HG03575 (cell line): ENCODE measurements around the gene GP1BA.

ENCODE experiments used
- ATAC-seq: cut with Tn5 transposase; IDR thresholded peaks from one replicate; pipeline ENCODE4 v1.9.1; 2021; ENCODE audit not compliant: unreplicated experiment, insufficient number of reproducible peaks, low FRiP score; ENCODE audit errors: extremely low read depth

The GP1BA gene

DNA sequence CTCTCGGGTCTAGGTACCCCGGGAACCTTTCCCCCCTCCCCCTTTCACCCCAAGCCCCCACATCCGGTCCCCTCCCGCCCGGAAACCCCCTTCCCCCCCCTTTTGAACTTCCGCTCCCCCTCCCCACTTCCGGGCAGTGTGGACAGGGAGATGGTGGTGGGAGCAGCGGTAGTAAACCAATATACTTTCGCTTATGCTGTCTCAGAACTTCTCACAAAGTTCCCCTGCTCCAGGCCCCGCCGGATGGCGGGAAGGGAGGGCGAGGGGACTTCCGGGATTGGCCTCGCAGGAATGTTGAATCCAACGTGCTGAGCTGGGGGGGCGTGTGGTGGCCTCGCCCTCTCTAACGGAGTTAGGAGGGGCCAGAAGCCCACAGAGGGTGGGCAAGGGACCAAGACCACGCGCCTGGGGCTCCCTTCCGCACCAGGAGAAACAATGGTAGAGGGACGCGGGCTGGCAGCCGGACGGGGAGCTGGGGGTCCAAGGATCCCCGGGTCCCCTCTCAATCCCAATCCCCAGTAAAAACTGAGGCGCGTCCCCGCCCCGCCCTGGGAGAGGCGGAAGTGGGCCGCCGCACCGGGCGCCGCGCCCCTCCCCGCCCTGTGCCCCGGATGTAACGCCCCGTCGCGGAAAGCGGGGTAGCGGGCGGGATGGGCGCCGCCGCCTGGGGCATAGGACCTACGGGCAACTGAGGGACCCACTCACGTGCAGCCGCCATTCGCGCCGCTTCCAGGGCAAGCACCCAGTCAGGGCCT is 15.5 kb downstream of the GP1BA start:
- no peak for ATAC-seq

DNA sequence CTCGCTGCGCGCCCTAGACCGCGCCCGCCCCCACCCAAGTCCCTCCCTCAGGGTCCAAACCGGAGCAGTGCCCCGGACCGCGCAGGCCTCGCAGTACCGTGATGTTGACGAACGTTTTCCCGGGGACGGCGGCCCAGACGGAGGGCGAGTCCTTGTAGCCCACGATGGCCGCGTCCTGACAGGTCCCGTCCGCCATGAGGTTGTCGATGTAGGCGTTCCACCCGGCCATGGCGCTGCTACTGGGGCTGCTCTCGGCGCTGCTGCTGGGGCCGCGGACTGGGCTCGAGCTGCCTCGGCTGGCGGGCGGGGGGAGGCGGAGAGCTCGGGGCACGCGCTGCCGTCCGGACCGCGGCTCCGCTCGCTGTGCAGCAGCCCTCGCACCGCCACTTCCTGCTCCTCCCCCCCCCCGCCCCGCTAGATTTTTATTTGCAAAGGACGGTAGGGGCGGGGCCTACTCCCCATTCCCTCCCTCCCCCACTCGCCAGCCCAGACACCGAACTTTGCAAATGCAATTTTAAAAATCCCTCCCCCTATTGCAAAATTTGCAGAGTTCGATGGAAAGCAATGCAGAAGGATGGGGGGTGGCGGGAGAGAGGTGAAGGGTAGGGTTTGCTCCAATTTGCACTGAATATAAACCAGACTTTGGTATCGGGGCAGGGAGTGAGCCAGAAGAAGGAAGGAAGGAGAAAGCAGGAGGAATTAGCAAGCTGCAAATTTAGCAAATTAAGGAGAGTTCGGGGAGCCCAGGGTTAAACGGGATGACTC is 16.3 kb downstream of the GP1BA start, which contains the start of gene PFN1:
TSS of gene PFN1 (minus strand) at position 365 of the 765 bp plus-strand sequence. CDS start at position 229, 136 bp downstream.
- no peak for ATAC-seq

DNA sequence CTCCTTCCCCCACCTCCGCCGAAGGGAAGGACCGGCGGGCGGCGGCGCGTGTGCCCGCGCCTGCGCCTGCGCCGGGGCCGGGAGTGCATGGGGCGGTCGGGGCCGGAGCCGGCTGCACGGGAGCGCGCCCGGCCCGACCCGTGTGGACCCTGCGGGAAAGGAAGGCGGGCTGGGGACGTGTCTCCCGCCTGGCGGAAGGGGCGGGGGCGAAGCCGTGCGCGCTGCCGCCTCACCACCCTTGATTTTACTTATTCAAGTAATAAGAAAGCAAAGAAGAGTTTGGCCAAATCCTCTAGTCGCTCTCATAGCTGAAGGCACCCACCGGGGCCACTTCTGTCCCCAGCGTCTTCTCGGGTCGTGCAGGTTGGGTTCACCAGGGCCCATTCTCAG is 16.8 kb downstream of the GP1BA start:
- ATAC-seq: no peak

DNA sequence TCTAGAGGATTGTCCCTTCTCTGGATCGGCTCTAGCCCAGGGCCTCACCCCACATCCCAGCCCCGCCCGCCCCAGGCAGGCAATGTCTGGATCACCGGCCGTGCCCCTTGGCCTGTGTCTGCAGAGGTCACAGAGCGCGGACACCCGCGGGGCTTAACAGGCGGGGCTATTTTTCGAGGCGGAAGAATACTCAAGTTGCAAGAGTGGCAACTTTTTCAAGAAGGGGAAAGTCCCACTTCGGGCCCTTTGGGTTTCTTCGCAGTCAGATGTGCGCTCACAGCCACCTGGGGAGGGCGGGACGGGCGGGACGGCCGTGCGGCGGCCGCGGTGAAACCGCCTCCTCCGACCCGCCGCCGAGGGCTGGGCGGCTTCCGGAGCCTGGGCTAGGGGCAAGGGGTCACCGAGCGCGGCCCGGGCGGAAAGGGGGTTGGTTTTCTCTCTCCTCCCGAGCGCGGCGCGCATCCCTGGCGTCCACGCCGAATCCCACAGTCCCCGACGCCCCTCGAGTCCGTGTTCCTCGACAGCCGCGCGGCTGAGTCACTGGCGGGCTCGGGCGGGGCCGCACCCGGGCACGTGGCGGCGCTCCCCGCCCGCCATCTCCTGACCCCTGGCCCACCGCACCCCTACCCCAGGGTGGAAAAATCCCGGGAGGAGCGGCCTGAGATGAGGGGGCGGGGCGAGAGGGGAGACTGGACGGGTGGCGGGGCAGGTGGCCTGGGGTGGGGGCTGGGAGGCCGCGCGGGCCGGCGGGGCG is 17.4 kb downstream of the GP1BA start:
- ATAC-seq: no peak

DNA sequence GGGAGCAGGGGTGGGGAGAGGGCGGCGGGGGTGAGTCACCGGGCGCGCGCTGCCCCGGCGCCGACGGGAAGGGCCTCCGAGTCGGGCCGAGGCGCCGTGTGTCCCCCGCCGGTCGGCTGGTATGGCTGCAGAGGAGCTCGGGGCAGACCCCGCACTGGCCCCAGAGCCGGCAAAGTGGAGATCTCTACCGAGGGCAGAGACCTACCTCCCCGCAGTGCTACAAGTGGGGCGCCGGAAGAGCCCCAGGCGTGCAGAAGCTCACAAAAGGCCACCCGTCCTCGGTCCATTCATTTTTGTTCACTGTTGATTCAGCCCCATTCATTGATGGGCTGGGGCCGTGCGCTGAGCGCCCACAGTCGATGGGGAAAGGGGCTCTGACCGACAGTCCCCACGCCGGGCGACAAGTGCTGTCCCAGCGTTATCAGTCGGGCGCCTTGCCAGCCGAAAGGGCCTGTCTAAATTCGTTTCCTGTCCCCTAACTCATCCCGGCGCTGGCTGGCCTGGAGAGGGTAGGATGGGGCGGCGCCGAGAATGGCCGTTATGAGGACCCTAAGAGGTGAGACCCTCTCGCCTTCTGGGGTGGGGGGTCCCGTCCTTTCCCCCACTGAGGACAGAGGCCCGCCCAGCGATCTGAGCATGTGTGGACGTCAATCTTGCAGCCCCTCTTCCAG is 18.1 kb downstream of the GP1BA start:
- no peak for ATAC-seq

DNA sequence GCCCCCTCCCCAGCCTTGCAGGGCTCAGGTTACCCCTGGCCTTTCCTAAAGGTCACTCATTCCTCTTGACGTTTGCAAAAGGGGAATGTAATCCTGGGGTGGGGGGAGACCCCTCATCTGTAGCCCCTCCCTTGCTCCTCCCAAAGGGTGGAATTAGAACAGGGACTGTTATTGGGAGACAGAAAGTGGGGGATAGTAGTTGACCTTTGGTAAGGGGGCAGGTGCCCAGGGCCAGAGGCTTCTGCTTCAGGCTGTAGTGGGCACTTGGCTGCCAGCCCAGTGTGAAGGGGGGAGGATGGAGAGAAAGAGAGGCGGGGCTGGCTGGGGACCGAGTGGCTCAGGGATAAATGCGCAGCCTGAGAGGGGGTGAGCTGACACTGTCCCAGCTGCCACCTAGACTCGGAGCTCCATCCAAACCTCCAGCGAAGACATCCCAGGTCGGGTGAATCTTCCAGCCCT is 18.7 kb downstream of the GP1BA start, which contains the start of gene ENO3:
TSS of gene ENO3 (plus strand) at position 374 of the 459 bp plus-strand sequence. CDS start 711 bp downstream, outside the sequence.
- ATAC-seq: no peak

DNA sequence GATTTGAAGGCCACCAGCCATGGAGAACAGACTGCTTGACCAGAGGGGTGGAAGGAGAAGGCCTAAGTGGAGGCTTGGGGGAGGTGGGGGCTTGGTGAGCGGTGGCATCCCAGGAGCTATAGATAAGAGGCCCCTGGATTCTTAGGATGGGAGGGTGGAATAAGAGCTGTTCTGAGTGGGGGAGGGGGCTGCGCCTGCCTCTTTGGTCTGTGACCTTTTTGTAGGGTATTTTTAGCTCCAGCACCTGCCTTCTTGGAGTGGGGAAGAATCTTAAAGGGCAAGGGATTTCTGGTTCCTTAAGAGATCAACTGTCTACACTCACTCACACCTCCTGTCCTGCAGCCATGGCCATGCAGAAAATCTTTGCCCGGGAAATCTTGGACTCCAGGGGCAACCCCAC is 19.4 kb downstream of the GP1BA start:
- ATAC-seq: no peak

DNA sequence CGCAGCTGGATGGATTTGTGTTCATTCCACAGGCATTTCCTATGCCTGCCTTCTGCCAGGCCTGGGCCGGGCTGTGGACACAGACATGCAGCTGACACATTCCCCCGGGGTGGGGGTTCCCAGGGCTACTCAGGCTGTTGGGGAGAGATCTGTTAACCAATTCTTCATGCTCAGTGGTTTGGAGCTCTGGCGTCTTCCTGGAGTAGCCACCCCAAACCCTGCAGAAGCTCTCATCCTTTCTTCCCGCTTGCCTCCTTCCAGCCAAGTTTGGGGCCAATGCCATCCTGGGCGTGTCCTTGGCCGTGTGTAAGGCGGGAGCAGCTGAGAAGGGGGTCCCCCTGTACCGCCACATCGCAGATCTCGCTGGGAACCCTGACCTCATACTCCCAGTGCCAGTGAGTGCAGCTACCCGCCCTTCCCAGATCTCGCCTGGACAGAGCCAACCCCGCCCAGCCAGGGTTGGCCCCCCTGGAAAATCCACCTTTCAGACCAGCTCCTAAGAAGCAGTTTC is 21.4 kb downstream of the GP1BA start:
- no peak for ATAC-seq

DNA sequence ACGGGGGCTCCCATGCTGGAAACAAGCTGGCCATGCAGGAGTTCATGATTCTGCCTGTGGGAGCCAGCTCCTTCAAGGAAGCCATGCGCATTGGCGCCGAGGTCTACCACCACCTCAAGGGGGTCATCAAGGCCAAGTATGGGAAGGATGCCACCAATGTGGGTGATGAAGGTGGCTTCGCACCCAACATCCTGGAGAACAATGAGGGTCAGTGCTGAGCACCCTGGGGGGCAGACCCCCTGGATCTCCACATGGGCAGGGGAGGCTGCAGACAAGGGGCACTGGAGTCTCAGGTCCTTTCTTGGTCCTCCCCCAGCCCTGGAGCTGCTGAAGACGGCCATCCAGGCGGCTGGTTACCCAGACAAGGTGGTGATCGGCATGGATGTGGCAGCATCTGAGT is 23.0 kb downstream of the GP1BA start:
- ATAC-seq: no peak

DNA sequence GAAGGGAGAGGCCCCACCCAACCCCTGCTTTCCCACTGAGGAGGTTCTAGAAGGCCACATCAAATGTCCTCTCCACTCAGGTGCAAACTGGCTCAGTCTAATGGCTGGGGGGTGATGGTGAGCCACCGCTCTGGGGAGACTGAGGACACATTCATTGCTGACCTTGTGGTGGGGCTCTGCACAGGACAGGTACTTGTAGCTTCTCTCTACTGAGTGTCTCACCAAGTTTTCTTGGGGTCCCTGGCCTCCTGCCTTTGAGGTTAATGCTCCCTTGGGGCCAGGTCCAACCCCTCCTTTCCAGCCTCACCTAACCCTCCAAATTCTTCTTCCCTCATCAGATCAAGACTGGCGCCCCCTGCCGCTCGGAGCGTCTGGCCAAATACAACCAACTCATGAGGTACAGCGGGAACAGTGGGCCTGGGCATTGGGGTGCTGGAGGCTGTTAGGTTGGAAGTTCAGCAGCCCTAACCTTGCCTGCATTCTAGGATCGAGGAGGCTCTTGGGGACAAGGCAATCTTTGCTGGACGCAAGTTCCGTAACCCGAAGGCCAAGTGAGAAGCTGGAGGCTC is 24.5 kb downstream of the GP1BA start:
- ATAC-seq: no peak

DNA sequence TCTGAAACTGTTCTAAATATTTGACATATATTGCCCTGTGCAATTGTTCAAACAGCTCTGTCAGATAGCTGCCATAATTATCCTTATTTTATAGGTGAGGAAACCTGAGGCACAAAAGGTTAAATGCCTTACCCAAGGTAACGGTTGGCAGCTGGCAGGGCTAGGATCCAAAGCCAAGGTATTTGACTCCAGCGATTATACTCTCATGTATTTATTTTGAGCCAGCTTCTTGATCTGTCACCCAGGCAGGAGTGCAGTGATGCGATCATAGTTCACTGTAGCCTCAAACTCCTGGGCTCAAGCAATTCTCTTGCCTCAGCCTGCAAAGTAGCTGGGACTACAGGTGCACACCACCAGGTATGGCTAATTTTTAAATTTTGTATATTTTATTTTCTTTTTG is 26.0 kb downstream of the GP1BA start:
- no peak for ATAC-seq

DNA sequence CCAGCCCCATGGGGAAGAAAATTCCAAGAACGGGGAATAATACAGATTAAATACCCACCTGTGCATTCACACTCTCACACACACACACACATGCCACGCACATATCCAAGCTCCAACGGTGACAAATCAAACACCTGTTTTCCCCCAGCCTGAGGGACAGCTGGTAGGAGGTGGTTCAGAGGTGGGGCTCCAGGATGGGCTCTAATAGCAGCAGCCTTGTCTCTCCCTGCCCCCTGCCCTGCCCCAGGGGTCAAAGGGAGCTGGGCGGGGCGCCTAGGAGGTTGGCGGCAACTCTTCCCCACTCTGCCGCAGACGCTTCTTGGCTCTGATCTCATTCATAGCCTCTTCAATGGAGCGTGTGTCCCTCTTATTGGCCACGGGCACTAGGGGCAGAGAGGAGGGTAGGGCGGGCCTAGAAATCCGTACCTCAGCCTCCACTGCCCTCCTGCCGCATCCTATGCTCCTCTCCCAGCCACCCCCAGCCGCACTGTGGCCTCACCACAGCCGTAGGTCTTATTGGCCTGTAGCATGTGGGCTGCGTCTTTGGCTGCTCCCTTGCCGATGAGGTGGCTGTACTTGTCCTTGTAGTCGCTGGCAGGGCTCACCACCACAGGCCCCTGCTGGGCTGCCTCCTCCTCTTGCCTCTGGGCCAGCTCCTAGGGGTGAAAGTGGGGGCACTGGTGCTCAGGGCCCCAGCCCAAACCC is 27.3 kb downstream of the GP1BA start:
- ATAC-seq: no peak

DNA sequence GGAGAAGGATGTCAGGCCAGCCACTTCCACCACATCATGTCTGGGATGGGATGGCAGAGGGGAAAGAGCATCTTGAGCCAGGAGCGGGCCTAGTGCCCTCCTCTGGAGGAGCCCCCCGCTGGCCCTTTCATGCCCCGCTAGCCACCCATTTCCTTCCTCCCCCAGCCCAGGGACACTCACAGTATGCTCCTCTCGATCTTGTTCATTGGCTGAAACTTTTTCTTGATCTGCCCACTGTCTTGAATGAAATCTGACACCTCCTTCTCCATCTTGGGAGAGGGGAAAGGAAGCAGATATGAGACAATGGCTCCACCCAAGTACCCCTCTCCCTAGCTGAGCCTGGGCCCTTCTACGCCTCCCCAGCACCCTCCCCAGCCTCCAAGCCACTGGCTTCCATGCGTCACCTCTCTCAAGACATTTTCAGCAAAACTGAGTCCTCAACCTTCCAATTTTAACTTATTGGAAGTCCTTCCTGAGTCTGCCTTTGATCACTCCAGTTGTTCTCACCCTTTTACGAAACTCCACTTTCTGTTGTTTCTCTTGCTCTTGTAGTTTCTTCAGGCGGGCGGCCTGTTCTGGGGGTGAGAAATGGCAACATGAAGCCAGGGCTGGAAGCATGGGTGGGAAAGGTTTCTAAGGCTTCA is 28.3 kb downstream of the GP1BA start:
- ATAC-seq: no peak

DNA sequence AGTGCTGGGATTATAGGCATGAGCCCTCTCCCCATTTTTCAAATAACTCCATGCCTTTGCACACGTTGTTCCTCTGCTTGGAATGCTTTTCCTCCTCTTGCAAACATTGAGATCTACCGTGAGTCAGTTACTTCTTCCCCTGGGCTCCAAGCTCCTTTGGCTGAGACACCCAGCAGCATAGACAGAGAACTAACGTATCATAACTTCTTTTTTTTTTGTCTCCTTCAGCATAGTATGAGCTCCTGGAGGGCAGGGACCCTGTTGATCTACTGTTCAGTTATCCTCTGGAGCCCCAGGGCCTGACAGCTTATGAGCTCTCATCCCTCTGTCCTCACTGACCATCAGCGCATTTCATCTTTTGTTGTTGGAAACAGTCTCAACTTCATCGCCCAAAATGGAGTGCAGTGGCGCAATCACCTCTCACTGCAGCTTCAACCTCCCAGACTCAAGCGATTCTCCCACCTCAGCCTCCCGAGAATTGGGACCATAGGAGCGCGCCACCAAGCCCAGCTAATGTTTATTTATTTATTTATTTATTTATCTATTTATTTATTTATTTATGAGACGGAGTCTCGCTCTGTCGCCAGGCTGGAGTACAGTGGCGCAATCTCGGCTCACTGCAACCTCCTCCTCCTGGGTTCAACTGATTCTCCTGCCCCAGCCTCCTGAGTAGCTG is 33.4 kb downstream of the GP1BA start:
- no peak for ATAC-seq

DNA sequence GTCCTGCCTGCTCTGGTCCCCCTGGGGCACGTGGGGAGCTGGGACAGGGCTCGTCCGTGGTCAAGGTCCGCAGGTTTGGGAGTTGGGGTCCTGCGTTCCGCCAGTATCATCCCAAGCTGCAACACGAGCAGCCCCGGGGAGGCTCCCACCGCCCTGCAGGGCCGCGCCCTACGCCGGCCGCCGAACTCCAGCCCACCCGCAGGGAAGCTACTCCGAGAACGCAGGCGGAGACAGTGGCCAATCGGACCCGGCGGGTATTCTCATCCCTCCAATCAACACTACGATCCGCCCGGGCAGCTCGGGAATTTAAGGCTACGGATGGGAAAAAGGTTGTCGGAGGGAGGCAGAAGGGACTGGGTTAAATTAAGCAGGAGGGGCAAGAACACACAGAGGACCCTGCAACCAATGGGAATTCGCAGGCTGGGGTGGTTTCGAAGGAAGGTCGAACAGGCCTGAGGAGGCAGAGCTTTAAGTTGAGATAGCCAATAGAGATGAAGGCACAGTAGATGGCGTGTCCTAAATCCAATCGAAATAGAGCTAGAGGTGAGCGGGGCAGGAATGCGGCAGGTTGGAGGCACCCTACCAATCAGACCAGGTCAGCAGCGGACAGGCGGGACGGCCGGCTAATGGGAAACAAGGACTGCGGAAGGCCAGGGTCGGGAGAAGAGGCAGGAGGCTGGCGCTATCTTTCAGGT is 34.9 kb downstream of the GP1BA start:
- ATAC-seq: peak; percentile 51
